T47D (cell line): ENCODE measurements around the gene METTL15.
"Not testable (repeated sequence)": the region's sequence is repeated elsewhere in the genome, so short reads cannot be mapped to it uniquely, and the experiment has no call there.

Experiments used
- DNase-seq, 2 experiments: peaks; one replicate each; pipeline versions ENCODE4 v3.0.0 to v3.0.0-alpha.2; 2011 to 2012; ENCODE audit warnings: low read depth in 1 of 2, low spot score in 1 of 2
- JUND ChIP-seq: IDR thresholded peaks from 2 replicates; pipeline ENCODE4 v1.6.1; 2012; ENCODE audit warnings: low read depth
- in situ Hi-C: cut with HindIII; loops from 2 replicates; pipeline ENCODE4 v1.10.0; 2016; ENCODE audit warnings: low sequenced_read_pairs, low pct_unique_long_range_greater_than_20kb

METTL15 gene

GRCh38 chr11:28107750-28108618 lies at the start of gene METTL15, which contains the start of gene KIF18A:
TSS of gene METTL15 (plus strand) at chr11:28108388. CDS start at chr11:28113335, 4,947 bp downstream.
TSS of gene KIF18A (minus strand) at chr11:28108156. CDS start at chr11:28097947, 10,209 bp downstream.
- in situ Hi-C loops: no loop called here
- TF ChIP-seq JUND: no peak
- peak; percentile 67 to 100 for DNase-seq

- in situ Hi-C loops: no loop called here
- TF ChIP-seq JUND: no peak
- DNase-seq: no peak
Measured at GRCh38 chr11:28071305-28071704, 36.9 kb upstream of the METTL15 start.

GRCh38 chr11:28072321-28072720 lies 35.9 kb upstream of the METTL15 start:
- DNase-seq: no peak
- no peak for TF ChIP-seq JUND

GRCh38 chr11:28077521-28077920 lies 30.7 kb upstream of the METTL15 start:
- in situ Hi-C loops: no loop called here
- TF ChIP-seq JUND: no peak
- DNase-seq: no peak

More at GRCh38 chr11:28072321-28072720, 35.9 kb upstream of the METTL15 start:
- in situ Hi-C loops: no loop called here

- TF ChIP-seq JUND: no peak
- DNase-seq: no peak
- in situ Hi-C loops: no loop called here
Measured at GRCh38 chr11:28083118-28083517, 25.1 kb upstream of the METTL15 start.

GRCh38 chr11:28086569-28086968 lies 21.6 kb upstream of the METTL15 start:
- TF ChIP-seq JUND: no peak
- DNase-seq: no peak
- in situ Hi-C loops: no loop called here

GRCh38 chr11:28087192-28087591 lies 21.0 kb upstream of the METTL15 start:
- in situ Hi-C loops, DNase-seq: not testable (repeated sequence)

- DNase-seq, in situ Hi-C loops: not testable (repeated sequence)
Measured at GRCh38 chr11:28087693-28088092, 20.5 kb upstream of the METTL15 start.

- no peak for TF ChIP-seq JUND
- no peak for DNase-seq
Measured at GRCh38 chr11:28089378-28089777, 18.8 kb upstream of the METTL15 start.

GRCh38 chr11:28090052-28090749 lies 18.0 kb upstream of the METTL15 start:
- in situ Hi-C loops: no loop called here
- no peak for TF ChIP-seq JUND
- DNase-seq: no peak

More at GRCh38 chr11:28089378-28089777, 18.8 kb upstream of the METTL15 start:
- in situ Hi-C loops: no loop called here

- in situ Hi-C loops: no loop called here
- TF ChIP-seq JUND: no peak
- DNase-seq: no peak
Measured at GRCh38 chr11:28092786-28093185, 15.4 kb upstream of the METTL15 start.

- DNase-seq: no peak
- TF ChIP-seq JUND: no peak
- in situ Hi-C loops: no loop called here
Measured at GRCh38 chr11:28098257-28098656, 9.9 kb upstream of the METTL15 start.

- no peak for DNase-seq
- in situ Hi-C loops: no loop called here
- no peak for TF ChIP-seq JUND
Measured at GRCh38 chr11:28099715-28100114, 8.5 kb upstream of the METTL15 start.
